HL-60 (cell line): ENCODE data around the gene CFAP20DC.

Experiments
- DNase-seq, 2 experiments: peaks; one replicate each; pipeline ENCODE4 v3.0.0-alpha.2; 2010 to 2020; ENCODE audit warnings: low read depth in 1 of 2, low spot score in 1 of 2
- H3K27ac ChIP-seq: fragments of 250-450 bp; sonication (Bioruptor Pico); replicated peaks from 2 replicates; pipeline ENCODE4 v1.5.1; 2020; ENCODE audit warnings: mild to moderate bottlenecking, moderate library complexity
- H3K27me3 ChIP-seq: fragments of 250-450 bp; sonication (Bioruptor Pico); 2 replicates; pipeline ENCODE4 v1.5.1; 2021; ENCODE audit warnings: mild to moderate bottlenecking, moderate library complexity; ENCODE audit not compliant: insufficient read depth, poor library complexity, severe bottlenecking
- H3K4me3 ChIP-seq: replicated peaks from 2 replicates; pipeline ENCODE4 v1.5.1; 2011; ENCODE audit warnings: mild to moderate bottlenecking, control low read depth, low read length; ENCODE audit not compliant: insufficient read depth
- GABPA ChIP-seq: IDR thresholded peaks from 2 replicates; pipeline ENCODE4 v1.6.1; 2012; ENCODE audit warnings: low read depth
- POLR2AphosphoS5 ChIP-seq: IDR thresholded peaks from 2 replicates; pipeline ENCODE4 v1.6.1; 2012; ENCODE audit warnings: low read depth
- REST ChIP-seq: IDR thresholded peaks from 2 replicates; pipeline ENCODE4 v1.6.1; 2012; ENCODE audit warnings: low read depth; ENCODE audit not compliant: insufficient replicate concordance
- SPI1 ChIP-seq: IDR thresholded peaks from 2 replicates; pipeline ENCODE4 v1.6.1; 2012; ENCODE audit warnings: low read depth, mild to moderate bottlenecking, borderline replicate concordance
- TF ChIP-seq, protein P1 (sequence below): IDR thresholded peaks from one replicate; pipeline ENCODE4 v1.5.1; 2011; ENCODE audit warnings: low read length, control low read depth, inconsistent platforms; ENCODE audit not compliant: insufficient read depth

The CFAP20DC gene

GRCh38 chr3:59013611-59014010 lies 36.2 kb downstream of the CFAP20DC start:
- TF ChIP-seq POLR2AphosphoS5 = no peak
- TF ChIP-seq SPI1 = no peak
- TF ChIP-seq, protein P1, sequence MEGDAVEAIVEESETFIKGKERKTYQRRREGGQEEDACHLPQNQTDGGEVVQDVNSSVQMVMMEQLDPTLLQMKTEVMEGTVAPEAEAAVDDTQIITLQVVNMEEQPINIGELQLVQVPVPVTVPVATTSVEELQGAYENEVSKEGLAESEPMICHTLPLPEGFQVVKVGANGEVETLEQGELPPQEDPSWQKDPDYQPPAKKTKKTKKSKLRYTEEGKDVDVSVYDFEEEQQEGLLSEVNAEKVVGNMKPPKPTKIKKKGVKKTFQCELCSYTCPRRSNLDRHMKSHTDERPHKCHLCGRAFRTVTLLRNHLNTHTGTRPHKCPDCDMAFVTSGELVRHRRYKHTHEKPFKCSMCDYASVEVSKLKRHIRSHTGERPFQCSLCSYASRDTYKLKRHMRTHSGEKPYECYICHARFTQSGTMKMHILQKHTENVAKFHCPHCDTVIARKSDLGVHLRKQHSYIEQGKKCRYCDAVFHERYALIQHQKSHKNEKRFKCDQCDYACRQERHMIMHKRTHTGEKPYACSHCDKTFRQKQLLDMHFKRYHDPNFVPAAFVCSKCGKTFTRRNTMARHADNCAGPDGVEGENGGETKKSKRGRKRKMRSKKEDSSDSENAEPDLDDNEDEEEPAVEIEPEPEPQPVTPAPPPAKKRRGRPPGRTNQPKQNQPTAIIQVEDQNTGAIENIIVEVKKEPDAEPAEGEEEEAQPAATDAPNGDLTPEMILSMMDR = no peak
- no peak for TF ChIP-seq GABPA
- no peak for TF ChIP-seq REST
- H3K27ac ChIP-seq = no peak overlapping the region
- no peaks in the 10 kb centered on the region for H3K27me3 ChIP-seq
- no peak overlapping the region for H3K4me3 ChIP-seq
- no peak for DNase-seq

- DNase-seq = no peak
- Histone ChIP-seq H3K4me3 (no peak overlapping the region), H3K27me3 (no peaks in the 10 kb centered on the region), H3K27ac (no peak overlapping the region)
- TF ChIP-seq POLR2AphosphoS5 (no peak), SPI1 (no peak), GABPA (no peak), REST (no peak)
- TF ChIP-seq, protein P1 = no peak
These were observed 42.9 kb downstream of the CFAP20DC start for GRCh38 chr3:59006634-59007517.

- no peak overlapping the region for H3K4me3 ChIP-seq
- no peak overlapping the region for H3K27ac ChIP-seq
- peak; percentile 26; the same call in 1 of the 2 replicates for TF ChIP-seq SPI1
- no peak for TF ChIP-seq REST
- DNase-seq = peak in 1 of 2 experiments; percentile 65
- H3K27me3 ChIP-seq = no peaks in the 10 kb centered on the region
These were observed 48.1 kb downstream of the CFAP20DC start for GRCh38 chr3:59001675-59002074.
